HL-60/S4 treated with phorbol 12-myristate 13-acetate at 8.2 ng/mL for 4 days and 3 days (cell line): ENCODE data around the gene NRIP1.

Experiments used
- in situ Hi-C: fragments of 300-500 bp; cut with MboI; formaldehyde crosslinking; loops from 2 replicates; pipeline ENCODE4 v1.15.0; 2022; ENCODE audit warnings: low sequenced_read_pairs

NRIP1 gene

GRCh38 chr21:15064576-15065391 lies at the start of gene NRIP1:
TSS of gene NRIP1 (minus strand) at chr21:15065000. CDS start at chr21:14968192, 96,808 bp downstream.
- in situ Hi-C loops = no loop called here

GRCh38 chr21:15112858-15113257 lies 48.1 kb upstream of the NRIP1 start:
- in situ Hi-C loops = no loop called here

GRCh38 chr21:15108801-15109200 lies 44.0 kb upstream of the NRIP1 start:
- in situ Hi-C loops = no loop called here

- in situ Hi-C loops = no loop called here
Measured at GRCh38 chr21:15104470-15104869, 39.7 kb upstream of the NRIP1 start.

- in situ Hi-C loops = no loop called here
Measured at GRCh38 chr21:15098908-15099307, 34.1 kb upstream of the NRIP1 start.

GRCh38 chr21:15098181-15098580 lies 33.4 kb upstream of the NRIP1 start:
- in situ Hi-C loops = no loop called here

GRCh38 chr21:15097580-15097979 lies 32.8 kb upstream of the NRIP1 start:
- in situ Hi-C loops = no loop called here

GRCh38 chr21:15096146-15096545 lies 31.3 kb upstream of the NRIP1 start:
- in situ Hi-C loops = no loop called here

GRCh38 chr21:15095326-15095725 lies 30.5 kb upstream of the NRIP1 start:
- in situ Hi-C loops = no loop called here

GRCh38 chr21:15094706-15095105 lies 29.9 kb upstream of the NRIP1 start:
- in situ Hi-C loops = no loop called here

- in situ Hi-C loops = no loop called here
Measured at GRCh38 chr21:15093216-15093615, 28.4 kb upstream of the NRIP1 start.

- in situ Hi-C loops = no loop called here
Measured at GRCh38 chr21:15092745-15093144, 27.9 kb upstream of the NRIP1 start.

- in situ Hi-C loops = no loop called here
Measured at GRCh38 chr21:15090390-15090789, 25.6 kb upstream of the NRIP1 start.

- in situ Hi-C loops = no loop called here
Measured at GRCh38 chr21:15088488-15088887, 23.7 kb upstream of the NRIP1 start.

- in situ Hi-C loops = no loop called here
Measured at GRCh38 chr21:15084668-15085067, 19.9 kb upstream of the NRIP1 start.

- in situ Hi-C loops = no loop called here
Measured at GRCh38 chr21:15080526-15080925, 15.7 kb upstream of the NRIP1 start.

- in situ Hi-C loops = no loop called here
Measured at GRCh38 chr21:15079269-15079668, 14.5 kb upstream of the NRIP1 start.

GRCh38 chr21:15078180-15078579 lies 13.4 kb upstream of the NRIP1 start:
- in situ Hi-C loops = no loop called here

- in situ Hi-C loops = no loop called here
Measured at GRCh38 chr21:15077529-15078145, 12.8 kb upstream of the NRIP1 start.

GRCh38 chr21:15076730-15077129 lies 11.9 kb upstream of the NRIP1 start:
- in situ Hi-C loops = no loop called here

GRCh38 chr21:15071009-15071408 lies 6.2 kb upstream of the NRIP1 start:
- in situ Hi-C loops = no loop called here

GRCh38 chr21:15066123-15066575 lies 1.3 kb upstream of the NRIP1 start:
- in situ Hi-C loops = no loop called here
